ENCODE measurements around the gene FOXL1.

FOXL1 gene

DNA sequence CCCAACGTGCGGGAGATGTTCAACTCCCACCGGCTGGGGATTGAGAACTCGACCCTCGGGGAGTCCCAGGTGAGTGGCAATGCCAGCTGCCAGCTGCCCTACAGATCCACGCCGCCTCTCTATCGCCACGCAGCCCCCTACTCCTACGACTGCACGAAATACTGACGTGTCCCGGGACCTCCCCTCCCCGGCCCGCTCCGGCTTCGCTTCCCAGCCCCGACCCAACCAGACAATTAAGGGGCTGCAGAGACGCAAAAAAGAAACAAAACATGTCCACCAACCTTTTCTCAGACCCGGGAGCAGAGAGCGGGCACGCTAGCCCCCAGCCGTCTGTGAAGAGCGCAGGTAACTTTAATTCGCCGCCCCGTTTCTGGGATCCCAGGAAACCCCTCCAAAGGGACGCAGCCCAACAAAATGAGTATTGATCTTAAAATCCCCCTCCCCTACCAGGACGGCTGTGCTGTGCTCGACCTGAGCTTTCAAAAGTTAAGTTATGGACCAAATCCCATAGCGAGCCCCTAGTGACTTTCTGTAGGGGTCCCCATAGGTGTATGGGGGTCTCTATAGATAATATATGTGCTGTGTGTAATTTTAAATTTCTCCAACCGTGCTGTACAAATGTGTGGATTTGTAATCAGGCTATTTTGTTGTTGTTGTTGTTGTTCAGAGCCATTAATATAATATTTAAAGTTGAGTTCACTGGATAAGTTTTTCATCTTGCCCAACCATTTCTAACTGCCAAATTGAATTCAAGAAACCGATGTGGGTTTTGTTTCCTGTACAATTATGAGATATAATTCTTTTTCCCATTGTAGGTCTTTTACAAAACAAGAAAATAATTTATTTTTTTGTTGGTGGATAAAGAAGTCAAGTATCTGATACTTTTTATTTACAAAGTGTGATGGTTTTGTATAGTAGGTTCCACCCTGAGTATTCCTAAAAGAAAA is 9.4 kb upstream of the FOXL1 start:
- DNase-seq (ENCODE audit: low read depth) = no peak

GRCh38 chr16:86569701-86570447 is 8.5 kb upstream of the FOXL1 start:
- DNase-seq (ENCODE audit: low read depth) = no peak

- no peak for DNase-seq (ENCODE audit: low read depth)
Observed at GRCh38 chr16:86570558-86571529, 7.5 kb upstream of the FOXL1 start.

DNA sequence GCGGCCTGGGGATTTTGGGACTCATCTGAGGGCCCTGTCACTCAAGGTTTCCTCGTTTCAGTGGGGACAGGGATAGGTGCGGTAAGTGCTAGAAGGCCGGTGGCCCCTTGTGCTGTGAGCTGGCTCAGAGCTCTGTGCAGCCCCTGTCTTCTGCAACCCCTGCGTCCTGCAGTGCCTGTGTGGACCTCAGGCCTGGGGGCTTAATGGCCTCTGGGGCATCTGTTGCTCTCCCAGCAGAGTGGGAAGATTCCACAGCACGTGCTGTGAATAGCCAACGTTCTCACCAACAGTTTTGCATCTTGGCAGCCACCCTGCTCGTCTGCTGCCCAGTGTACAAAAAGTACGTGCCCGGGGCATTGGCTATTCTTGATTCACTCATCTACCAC is 6.8 kb upstream of the FOXL1 start:
- DNase-seq (ENCODE audit: low read depth) = no peak

- no peak for DNase-seq (ENCODE audit: low read depth)
Observed at GRCh38 chr16:86572041-86572521, 6.3 kb upstream of the FOXL1 start.

DNA sequence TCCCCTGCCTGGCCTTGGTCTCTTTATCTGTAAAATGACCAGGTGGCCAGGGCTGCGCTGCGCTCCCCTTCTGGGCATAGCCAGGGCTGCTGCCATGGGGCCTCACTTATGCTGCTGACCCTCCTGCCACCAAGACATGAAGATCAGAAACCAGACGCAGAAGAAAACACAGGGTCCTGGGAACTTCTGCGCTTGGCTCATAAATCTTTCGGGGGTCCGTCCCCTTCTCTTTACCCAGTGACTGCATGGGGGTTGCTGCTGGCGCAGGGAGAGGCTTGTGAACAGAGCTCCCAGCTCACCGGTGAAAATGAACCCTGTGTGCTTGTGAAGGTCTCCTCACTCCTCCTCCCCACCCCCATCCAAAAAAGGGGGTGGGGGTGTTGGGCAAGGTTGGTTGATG is 5.7 kb upstream of the FOXL1 start:
- no peak for DNase-seq (ENCODE audit: low read depth)

DNA sequence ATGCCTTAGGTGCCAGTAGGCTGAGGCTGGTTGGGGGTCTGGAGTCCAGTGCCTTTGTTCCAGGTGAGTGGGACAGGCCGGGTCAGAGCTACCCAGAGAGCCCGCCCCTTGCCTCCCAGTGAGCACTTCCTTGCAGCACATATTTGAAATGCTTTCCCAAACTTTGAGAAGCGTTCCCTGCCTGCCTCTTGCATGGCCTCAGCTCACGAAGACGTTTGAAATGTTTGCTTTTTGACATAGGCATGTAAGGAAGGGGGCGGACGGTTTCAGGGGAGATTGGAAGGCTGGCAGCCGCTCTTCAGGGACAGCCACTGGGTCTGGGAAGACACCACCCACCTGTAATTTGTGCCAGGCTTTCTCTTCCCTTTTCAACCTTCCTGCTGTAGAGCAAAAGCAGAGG is 5.1 kb upstream of the FOXL1 start:
- no peak for DNase-seq (ENCODE audit: low read depth)

DNA sequence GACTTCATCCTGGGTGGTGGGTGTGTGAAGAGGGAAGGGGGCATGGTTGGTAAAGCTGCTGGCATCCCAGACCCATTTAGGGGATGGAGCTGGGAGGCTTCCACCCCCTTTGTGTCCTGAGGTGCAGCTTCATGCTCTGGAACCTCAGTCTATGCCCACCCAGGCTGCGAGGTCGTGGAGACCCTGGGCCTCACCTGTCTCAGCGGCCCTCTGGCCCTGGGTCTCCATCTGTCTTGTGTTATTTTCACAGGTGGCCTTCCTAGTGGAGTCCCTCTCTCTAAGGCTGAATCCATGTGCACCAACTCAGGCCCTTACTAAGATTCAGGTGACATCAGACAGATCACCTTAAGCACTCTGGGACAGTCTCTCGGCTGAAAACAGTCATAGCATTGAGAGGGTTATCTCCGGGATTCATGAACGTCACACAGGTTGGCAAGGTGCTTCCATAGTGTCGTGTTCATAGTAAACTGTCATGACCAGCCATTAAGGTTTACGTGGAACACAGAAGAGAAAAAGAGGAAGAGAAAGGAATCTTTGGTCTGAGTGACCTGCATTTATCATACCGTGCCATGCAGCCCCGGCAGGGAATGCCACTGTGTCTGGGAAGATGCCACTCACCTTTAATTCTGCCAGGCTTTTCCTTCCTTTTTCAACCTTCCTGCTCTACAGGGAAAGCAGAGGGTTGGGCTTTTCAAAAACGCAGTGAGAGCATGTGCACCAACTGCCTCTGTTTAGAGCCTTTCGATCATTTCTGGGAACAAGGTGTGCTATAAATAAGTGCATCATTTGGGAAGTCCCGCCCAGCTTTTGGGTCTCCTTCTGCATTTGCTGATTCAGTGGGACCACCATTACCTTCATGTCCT is 4.5 kb upstream of the FOXL1 start:
- DNase-seq (ENCODE audit: low read depth) = no peak

GRCh38 chr16:86574646-86575045 is 3.7 kb upstream of the FOXL1 start:
- DNase-seq (ENCODE audit: low read depth) = no peak

DNA sequence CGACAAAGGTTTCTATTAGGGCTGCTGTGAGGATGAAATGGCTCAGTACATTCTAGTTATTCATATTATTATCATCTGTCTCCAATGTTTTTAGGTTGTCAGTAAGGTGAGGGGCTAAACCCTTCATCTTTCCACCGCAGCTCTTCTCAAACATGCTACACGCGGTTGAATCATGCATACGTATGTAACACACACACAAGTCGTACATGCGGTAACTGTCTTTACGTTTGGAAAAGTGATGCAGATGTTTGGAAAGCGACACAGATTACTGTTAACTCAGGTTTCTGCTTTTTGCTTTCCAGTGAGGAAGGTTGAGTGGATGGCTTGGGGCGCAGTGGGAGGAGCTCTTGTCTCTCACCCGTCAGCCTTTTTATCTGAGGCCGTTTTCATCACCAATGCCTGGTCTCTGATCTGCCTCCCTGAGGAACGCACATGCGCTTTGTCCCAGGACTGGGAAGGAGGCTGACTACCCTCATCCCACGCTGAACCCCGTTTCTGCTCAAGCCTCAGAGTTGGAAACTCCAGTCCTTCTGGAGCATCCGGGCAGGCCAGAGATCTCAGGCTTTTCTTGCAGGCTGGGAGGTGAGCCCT is 3.2 kb upstream of the FOXL1 start:
- no peak for DNase-seq (ENCODE audit: low read depth)

DNA sequence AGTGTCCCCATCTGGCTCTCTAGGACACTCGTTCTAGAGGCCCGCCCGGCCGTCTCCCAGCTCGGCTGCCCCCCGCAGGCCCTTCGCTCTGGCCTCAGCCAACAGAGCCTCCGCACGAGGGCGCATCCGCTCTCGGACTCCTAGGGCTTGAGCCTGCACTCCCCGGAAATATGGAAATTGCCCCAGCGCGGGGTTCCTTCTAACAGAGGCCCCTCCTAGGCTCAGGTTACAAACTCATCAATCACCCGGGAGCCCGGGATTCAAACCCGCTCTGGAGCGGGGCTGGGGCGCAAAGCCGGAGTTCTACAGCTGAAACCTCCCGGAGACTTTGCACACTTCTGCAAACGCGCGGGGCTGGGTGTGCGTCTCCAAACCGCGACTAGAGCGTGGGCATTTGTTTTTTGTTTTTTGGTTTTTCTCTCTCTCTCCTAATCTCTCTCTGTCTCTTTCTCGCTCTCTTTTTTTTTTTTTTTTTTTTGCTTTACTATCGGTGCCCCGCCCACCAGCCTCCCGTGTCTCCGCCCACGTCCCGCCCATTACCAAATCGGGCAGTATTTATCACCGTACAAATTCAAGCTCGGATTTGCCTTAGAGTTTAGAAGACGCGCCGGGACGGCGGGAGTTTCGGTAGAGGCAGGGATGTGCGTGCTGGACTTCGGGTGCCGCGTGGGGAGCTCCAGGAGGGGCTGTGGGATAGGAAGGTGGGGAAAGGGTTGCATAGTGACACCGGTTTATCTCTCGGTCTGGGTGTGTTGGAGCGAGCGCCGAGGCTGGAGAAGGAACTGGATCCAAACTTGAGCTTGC is 2.4 kb upstream of the FOXL1 start:
- DNase-seq (ENCODE audit: low read depth) = peak; percentile 42

DNA sequence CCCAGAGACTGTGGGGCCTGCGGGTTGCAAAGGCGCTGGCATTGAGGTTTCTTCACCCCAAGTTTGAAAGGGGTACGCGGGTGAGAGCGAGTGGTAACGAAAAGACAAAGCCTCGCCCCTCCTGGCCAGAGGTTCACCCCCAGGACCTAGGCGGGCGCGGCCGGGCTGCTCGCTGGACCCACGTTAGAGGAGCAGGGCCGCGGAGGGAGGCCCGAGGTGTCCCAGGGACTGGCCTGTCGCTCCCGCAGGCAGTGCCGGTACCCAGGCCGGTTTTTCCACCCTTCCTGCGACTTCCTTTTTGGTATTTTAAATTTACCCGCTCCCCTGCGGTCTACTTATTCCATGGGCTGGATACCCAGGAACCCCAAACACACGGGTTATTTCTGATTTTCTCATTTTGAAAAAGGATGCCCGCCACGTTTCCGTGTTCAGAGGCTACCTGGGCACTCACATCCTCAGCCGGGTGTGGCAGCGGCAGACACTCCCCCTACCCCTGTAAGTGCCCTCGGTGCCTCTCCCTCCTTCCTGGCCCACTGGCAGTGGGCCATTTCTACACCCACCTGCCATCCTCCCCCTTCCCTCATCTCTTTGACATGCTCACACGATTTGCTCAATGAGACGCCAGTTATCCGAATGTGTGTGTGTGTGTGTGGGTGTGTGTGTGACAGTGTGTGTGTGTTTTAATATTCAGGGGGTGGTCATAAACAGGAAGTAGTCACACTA is 1.6 kb upstream of the FOXL1 start:
- DNase-seq (ENCODE audit: low read depth) = no peak

GRCh38 chr16:86577314-86577971 is 906 bp upstream of the FOXL1 start:
- no peak for DNase-seq (ENCODE audit: low read depth)

DNA sequence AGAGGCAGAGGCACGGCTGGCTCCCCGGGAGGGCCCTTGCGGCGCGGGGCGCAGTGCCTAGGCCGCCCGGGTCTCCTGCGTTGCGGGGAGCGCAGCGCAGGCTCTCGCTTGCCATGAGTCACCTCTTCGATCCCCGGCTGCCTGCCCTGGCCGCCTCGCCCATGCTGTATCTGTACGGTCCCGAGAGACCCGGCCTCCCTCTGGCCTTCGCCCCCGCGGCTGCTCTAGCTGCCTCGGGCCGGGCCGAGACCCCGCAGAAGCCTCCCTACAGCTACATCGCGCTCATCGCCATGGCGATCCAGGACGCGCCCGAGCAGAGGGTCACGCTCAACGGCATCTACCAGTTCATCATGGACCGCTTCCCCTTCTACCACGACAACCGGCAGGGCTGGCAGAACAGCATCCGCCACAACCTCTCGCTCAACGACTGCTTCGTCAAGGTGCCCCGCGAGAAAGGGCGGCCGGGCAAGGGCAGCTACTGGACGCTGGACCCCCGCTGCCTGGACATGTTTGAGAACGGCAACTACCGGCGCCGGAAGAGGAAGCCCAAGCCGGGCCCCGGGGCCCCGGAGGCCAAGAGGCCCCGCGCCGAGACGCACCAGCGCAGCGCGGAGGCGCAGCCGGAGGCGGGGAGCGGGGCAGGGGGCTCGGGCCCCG is 390 bp downstream of the FOXL1 start:
- no peak for DNase-seq (ENCODE audit: low read depth)

DNA sequence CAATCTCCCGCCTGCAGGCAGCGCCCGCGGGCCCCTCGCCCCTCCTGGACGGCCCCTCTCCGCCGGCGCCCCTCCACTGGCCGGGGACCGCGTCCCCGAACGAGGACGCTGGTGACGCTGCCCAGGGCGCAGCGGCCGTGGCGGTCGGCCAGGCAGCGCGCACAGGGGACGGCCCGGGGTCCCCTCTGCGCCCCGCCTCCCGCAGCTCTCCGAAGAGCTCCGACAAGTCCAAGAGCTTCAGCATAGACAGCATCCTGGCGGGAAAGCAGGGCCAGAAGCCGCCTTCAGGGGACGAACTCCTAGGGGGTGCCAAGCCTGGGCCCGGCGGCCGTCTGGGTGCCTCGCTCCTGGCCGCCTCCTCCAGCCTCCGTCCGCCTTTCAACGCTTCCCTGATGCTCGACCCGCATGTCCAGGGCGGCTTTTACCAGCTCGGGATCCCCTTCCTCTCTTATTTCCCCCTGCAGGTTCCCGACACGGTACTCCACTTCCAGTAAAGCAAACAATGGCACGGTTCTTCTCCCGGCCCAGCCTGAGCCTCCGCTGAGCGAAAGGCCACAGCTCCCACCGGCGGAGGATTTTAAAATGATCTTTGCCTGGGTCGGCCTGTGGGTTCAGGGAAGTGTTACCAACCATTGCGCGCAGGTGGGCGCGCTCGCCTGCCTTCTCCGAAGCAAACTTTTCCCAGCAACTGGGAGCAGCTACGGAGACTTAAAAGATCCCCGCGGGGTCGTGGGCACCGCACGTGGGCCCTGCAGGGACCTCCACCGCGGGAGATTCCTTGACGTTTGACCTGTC is 1.1 kb downstream of the FOXL1 start:
- DNase-seq (ENCODE audit: low read depth) = no peak

DNA sequence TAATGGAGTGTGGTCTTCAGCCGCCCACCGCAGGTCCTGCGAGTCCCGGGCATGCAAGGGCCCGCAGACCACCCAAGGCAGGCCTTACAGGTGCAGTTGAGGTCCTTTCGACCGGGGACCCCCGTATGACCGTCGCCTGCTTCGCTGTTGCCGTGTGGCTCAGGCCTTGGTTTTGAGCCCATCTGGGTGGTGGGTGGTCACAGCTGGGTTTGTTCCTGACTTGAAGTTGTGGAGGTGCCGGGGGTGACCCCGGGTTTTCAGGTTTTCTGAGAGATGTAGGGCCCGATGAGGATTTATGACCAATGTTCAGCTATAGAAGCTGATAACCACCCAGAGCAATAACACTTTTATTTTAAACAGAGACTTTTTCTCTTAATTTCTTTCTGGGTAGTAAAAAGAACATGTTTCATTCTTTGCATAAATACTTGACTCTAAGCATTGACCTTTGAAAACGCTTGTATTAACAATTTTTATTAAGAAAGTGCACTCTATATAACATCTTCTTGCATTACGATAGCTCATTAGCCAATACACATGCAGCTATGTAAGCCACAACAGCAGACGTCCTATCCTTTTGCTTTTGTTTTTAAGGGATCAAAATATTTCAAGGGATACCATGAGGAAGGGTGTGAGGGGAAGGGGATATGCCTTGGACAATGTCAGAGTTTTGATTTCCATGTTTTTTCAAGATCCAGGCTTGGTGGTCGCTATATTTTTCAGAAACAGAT is 1.9 kb downstream of the FOXL1 start:
- DNase-seq (ENCODE audit: low read depth) = no peak

DNA sequence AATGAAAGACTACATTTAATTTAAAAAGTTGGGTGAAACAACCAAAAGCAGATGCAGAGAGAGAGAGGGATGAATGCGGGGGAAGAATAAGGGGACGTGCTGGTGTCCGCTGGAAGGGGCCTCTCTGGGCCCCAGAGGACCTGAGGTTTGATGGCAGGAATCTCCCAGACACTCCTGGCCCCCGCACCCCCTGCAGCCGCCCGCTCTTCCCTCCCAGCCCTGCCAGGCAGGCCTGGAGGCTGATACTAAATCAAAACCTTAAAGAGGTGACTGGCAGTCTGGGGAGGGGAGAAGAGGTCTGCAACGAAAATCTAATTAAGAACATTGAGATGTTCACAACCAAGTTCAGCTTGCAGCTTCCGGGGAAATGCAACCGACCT is 2.4 kb downstream of the FOXL1 start:
- no peak for DNase-seq (ENCODE audit: low read depth)

Measured in activated T-cell treated with anti-CD3 and anti-CD28 coated beads for 24 hours (primary cell).